ENCODE results near the gene ANO1. TPM values are rescaled to one million over a fixed set of nuclear protein-coding genes. Genes with fewer than 3 reads are reported as not detected.

ANO1 gene
- polyA plus RNA-seq, 1 donor (not counting 4 experiments of a cell fraction or from before 2014, with no cell fraction given): 45.2 TPM

DNA sequence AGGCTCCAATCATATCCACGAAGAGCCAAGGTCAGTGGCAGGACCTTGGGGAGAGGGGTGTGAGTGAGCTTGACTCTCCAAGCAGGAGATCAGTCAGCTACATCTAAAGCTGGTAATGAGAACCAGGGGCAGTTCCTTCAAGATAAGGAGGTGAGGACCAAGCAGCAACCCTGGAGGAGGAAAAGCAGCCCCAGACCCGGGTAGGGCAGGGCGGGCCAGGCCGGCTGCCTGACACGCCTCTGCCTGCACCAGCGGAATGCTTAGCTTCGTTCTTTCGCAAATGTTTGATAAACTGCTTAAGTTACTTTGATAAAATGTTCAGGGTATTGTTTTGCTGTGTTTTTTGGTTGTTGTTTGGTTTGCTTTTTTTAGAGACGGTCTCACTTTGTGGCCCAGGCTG is 106.3 kb downstream of the ANO1 start:
- FAIRE-seq (no peak), DNase-seq (ENCODE audit: low read depth, low spot score) (no peak)
- Histone ChIP-seq H3K4me2 (ENCODE audit: control insufficient read depth, extremely low read depth, insufficient read depth, low read depth, low read length) (no peak overlapping the region), H3K27ac (ENCODE audit: control insufficient read depth, insufficient read depth, low read length) (no peak overlapping the region), H3K27me3 (ENCODE audit: control insufficient read depth, extremely low read depth, insufficient read depth, low read length) (no peaks in the 10 kb centered on the region), H4K20me1 (ENCODE audit: control insufficient read depth, extremely low read depth, insufficient read depth, low read length) (no peaks in the 10 kb centered on the region), H2AFZ (ENCODE audit: control insufficient read depth, low read length) (no peak overlapping the region), H3K79me2 (ENCODE audit: control insufficient read depth, insufficient read depth, low read length) (no peaks in the 10 kb centered on the region), H3K9me1 (ENCODE audit: control insufficient read depth, extremely low read depth, insufficient read depth, low read length) (no peaks in the 10 kb centered on the region), H3K9me3 (ENCODE audit: control insufficient read depth, low read depth, low read length) (no peaks in the 10 kb centered on the region), H3K9ac (ENCODE audit: control insufficient read depth, extremely low read depth, insufficient read depth, low read length) (no peak overlapping the region), H3K4me3 (ENCODE audit: control insufficient read depth in 2 of 3, extremely low read depth in 1 of 3, insufficient read depth in 2 of 3, low read depth in 1 of 3, low read length in 3 of 3) (no peak overlapping the region), H3K4me1 (ENCODE audit: control insufficient read depth, extremely low read depth, insufficient read depth, low read length) (no peaks in the 10 kb centered on the region), H3K36me3 (ENCODE audit: control insufficient read depth in 2 of 2, extremely low read depth in 1 of 2, insufficient read depth in 2 of 2, low read length in 2 of 2) (peaks cover 0 to 8% of the 10 kb centered on the region in 2 experiments)
- dilution Hi-C loops (cut with MboI; ENCODE audit: extremely low pct_ligation_motif_present, low sequenced_read_pairs): no loop called here
- TF ChIP-seq, protein P1, sequence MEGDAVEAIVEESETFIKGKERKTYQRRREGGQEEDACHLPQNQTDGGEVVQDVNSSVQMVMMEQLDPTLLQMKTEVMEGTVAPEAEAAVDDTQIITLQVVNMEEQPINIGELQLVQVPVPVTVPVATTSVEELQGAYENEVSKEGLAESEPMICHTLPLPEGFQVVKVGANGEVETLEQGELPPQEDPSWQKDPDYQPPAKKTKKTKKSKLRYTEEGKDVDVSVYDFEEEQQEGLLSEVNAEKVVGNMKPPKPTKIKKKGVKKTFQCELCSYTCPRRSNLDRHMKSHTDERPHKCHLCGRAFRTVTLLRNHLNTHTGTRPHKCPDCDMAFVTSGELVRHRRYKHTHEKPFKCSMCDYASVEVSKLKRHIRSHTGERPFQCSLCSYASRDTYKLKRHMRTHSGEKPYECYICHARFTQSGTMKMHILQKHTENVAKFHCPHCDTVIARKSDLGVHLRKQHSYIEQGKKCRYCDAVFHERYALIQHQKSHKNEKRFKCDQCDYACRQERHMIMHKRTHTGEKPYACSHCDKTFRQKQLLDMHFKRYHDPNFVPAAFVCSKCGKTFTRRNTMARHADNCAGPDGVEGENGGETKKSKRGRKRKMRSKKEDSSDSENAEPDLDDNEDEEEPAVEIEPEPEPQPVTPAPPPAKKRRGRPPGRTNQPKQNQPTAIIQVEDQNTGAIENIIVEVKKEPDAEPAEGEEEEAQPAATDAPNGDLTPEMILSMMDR (optimal IDR thresholded peaks at IDR 0.05 in 1 of 3, IDR thresholded peaks at IDR 0.05 in 1 of 3, conservative IDR thresholded peaks at IDR 0.05 in 1 of 3; ENCODE audit: extremely low read depth in 1 of 3, insufficient read depth in 2 of 3, low read length in 3 of 3): no peak
- no peak for TF ChIP-seq EZH2 (IDR thresholded peaks at IDR 0.05; ENCODE audit: low read length)

DNA sequence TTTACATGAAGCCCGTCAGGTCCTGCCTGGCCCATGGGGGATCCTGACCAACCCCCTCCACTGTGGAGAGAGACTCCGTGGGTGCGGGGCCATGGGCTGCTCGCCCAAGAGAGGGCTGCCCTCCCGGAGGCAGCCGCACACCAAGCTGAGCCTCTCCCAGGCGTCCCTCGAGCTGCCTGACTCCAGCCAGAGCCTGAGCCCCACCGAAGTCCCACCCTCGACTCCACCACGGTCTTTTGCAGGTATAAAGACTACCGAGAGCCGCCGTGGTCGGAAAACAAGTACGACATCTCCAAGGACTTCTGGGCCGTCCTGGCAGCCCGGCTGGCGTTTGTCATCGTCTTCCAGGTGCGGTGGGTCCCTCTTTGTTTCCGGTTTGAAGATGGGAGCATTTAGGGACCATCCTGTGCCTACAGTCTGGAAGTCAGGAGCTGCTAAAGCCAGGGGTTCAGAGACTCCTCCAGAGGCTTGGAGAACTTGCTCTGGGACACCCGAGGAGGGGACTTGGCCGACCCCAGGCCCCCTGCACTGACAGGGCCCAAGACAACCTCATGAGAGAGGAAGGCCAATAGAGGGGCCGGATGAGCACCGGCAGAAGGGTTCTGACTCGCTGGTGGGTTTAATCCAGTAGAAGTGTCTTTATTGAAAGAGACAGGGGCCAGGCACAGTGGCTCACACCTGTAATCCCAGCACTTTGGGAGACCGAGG is 107.4 kb downstream of the ANO1 start:
- Histone ChIP-seq H3K4me3 (ENCODE audit: control insufficient read depth in 2 of 3, extremely low read depth in 1 of 3, insufficient read depth in 2 of 3, low read depth in 1 of 3, low read length in 3 of 3) (no peak overlapping the region), H3K79me2 (ENCODE audit: control insufficient read depth, insufficient read depth, low read length) (no peaks in the 10 kb centered on the region), H3K9me3 (ENCODE audit: control insufficient read depth, low read depth, low read length) (no peaks in the 10 kb centered on the region), H2AFZ (ENCODE audit: control insufficient read depth, low read length) (no peak overlapping the region), H3K9me1 (ENCODE audit: control insufficient read depth, extremely low read depth, insufficient read depth, low read length) (no peaks in the 10 kb centered on the region), H3K27me3 (ENCODE audit: control insufficient read depth, extremely low read depth, insufficient read depth, low read length) (no peaks in the 10 kb centered on the region), H3K9ac (ENCODE audit: control insufficient read depth, extremely low read depth, insufficient read depth, low read length) (no peak overlapping the region), H4K20me1 (ENCODE audit: control insufficient read depth, extremely low read depth, insufficient read depth, low read length) (no peaks in the 10 kb centered on the region), H3K4me2 (ENCODE audit: control insufficient read depth, extremely low read depth, insufficient read depth, low read depth, low read length) (no peak overlapping the region), H3K27ac (ENCODE audit: control insufficient read depth, insufficient read depth, low read length) (no peak overlapping the region), H3K4me1 (ENCODE audit: control insufficient read depth, extremely low read depth, insufficient read depth, low read length) (no peaks in the 10 kb centered on the region), H3K36me3 (ENCODE audit: control insufficient read depth in 2 of 2, extremely low read depth in 1 of 2, insufficient read depth in 2 of 2, low read length in 2 of 2) (peaks cover 0 to 8% of the 10 kb centered on the region in 2 experiments)
- dilution Hi-C loops (cut with MboI; ENCODE audit: extremely low pct_ligation_motif_present, low sequenced_read_pairs): no loop called here
- FAIRE-seq: no peak
- no peak for DNase-seq (ENCODE audit: low read depth, low spot score)
- TF ChIP-seq EZH2 (IDR thresholded peaks at IDR 0.05; ENCODE audit: low read length): no peak
- TF ChIP-seq, protein P1 (optimal IDR thresholded peaks at IDR 0.05 in 1 of 3, IDR thresholded peaks at IDR 0.05 in 1 of 3, conservative IDR thresholded peaks at IDR 0.05 in 1 of 3; ENCODE audit: extremely low read depth in 1 of 3, insufficient read depth in 2 of 3, low read length in 3 of 3): no peak

Data from keratinocyte (primary cell).